WTC11 (cell line): ENCODE measurements around the gene CASKIN1.

Source experiments
- MYBL2 ChIP-seq: sonication (generic); formaldehyde crosslinking; IDR thresholded peaks from 2 replicates; pipeline ENCODE4 v1.8.1; 2023; ENCODE audit warnings: mild to moderate bottlenecking, moderate library complexity, missing genetic modification reagents
- ZNF232 ChIP-seq: sonication (generic); formaldehyde crosslinking; IDR thresholded peaks from 2 replicates; pipeline ENCODE4 v1.8.0; 2022; ENCODE audit warnings: mild to moderate bottlenecking, missing genetic modification reagents
- ZSCAN18 ChIP-seq: fragments of 250-450 bp; sonication (Bioruptor Pico); IDR thresholded peaks from 2 replicates; pipeline ENCODE4 v2.1.2; 2022; ENCODE audit warnings: mild to moderate bottlenecking, moderate library complexity

GRCh38 chr16:2186064-2186463, 10.3 kb downstream of the CASKIN1 start:
- TF ChIP-seq MYBL2 (no peak), ZNF232 (CRISPR knock-in tag) (no peak), ZSCAN18 (no peak)
